Body of pancreas (tissue), 4 donors: ENCODE results near the gene PLA2G4E. TPM values are rescaled to one million over a fixed set of nuclear protein-coding genes. Genes with fewer than 3 reads are reported as not detected.

Source experiments
- ATAC-seq: fragments of 150-250 bp; one replicate; pipeline ENCODE4 v1.9.1; 2016
- DNase-seq, 4 donors: peaks; one replicate each; pipeline ENCODE4 v3.0.0-alpha.2; 2019
- H3K27ac ChIP-seq, 4 donors: fragments of 200-600 bp; sonication (generic); 1 replicate in 3 of 4; 2 replicates in 1 of 4; pipeline versions ENCODE4 v1.5.1 to v1.6.1; 2016 to 2019; ENCODE audit warnings: mild to moderate bottlenecking in 1 of 4, mixed read lengths in 1 of 4, moderate library complexity in 1 of 4
- H3K27me3 ChIP-seq, 2 donors: fragments of 200-600 bp; sonication (generic); one replicate each; pipeline ENCODE4 v1.6.0; 2016; ENCODE audit warnings: mild to moderate bottlenecking in 1 of 2
- H3K36me3 ChIP-seq, 2 donors: fragments of 200-600 bp; sonication (generic); replicated peaks in 1 of 2; 2 replicates each; pipeline ENCODE4 v1.5.1; 2016; ENCODE audit warnings: low read depth in 2 of 2; ENCODE audit not compliant: insufficient read depth in 1 of 2
- H3K4me1 ChIP-seq: fragments of 200-600 bp; sonication (generic); one replicate; pipeline ENCODE4 v1.6.0; 2016
- H3K4me3 ChIP-seq, 2 donors: fragments of 200-600 bp; sonication (generic); 1 replicate in 1 of 2; 2 replicates in 1 of 2; pipeline ENCODE4 v1.5.1; 2016 to 2019
- H3K9me3 ChIP-seq, 3 donors: fragments of 200-600 bp; sonication (generic); 1 replicate in 2 of 3; 2 replicates in 1 of 3; pipeline ENCODE4 v1.5.1; 2016
- POLR2A ChIP-seq, 3 donors: fragments of 450-650 bp; IDR thresholded peaks; one replicate each; pipeline ENCODE4 v1.6.1; 2016; ENCODE audit warnings: antibody characterized with exemption in 3 of 3, mild to moderate bottlenecking in 2 of 3
- WGBS, 2 donors: methylation state at CpG; one replicate each; pipeline ENCODE4 v1.1.5; 2017; 5-methylcytosine and 5-hydroxymethylcytosine counted together
- intact Hi-C: fragments of 100-400 bp; cut with DNase I; formaldehyde crosslinking; loops from one replicate; pipeline ENCODE4 v1.15.1; 2023
- total RNA-seq, 2 donors: library from RNA; depleted of rRNA; stranded (reverse); fragments of >200 nt; gene quantifications; one replicate each; pipeline ENCODE4 v1.1.0, GENCODE V29; 2016
- TF ChIP-seq, protein P1 (sequence below), 7 experiments: fragments of 450-650 bp in 4 of 7; fragments of 200-600 bp in 3 of 7; sonication (generic) in 3 of 7; IDR thresholded peaks; one replicate each; pipeline ENCODE4 v1.5.1; 2016 to 2019; ENCODE audit warnings: antibody characterized with exemption in 7 of 7

The PLA2G4E gene
- total RNA-seq, 2 donors from 2014 or later: not detected

DNA sequence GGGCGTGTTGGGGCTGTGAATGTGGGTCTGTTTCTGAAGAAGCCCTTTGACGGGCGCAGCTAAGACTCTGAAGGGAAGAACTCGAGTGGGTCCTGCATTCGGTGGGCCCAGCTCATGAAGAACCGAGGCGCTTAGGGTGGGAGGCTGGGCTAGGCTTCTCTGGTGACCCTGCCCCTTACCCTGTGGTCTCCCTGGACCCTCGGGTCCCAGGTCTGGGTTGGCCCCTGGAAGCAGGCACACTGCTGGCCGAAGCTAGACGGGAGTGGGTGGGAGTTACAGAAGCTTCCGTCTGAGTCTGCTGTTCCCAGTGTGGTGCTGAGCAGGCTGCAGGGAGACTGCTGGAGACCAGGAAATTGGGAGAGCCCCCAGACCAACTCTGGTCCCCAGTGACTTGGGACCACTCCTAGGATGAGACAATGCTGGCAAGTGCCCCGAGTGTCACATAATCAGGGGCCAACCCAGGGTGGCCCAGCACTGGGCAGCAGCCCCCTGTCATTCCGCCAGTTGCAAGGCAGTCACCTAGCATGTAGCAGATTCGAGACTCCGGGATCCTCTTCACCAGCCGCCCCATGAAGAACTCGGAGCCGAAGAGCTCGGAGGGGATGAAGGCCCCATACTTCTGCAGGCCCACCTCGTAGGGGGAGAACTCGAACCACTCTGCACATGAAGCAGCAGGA is 31.8 kb downstream of the PLA2G4E start:
- Histone ChIP-seq H3K36me3 (no peaks in the 10 kb centered on the region), H3K9me3 (no peaks in the 10 kb centered on the region), H3K4me1 (no peaks in the 10 kb centered on the region), H3K4me3 (no peak overlapping the region), H3K27ac (no peak overlapping the region), H3K27me3 (no peaks in the 10 kb centered on the region)
- no peak for DNase-seq
- no peak for ATAC-seq
- 62 to 69% methylated on average over 7 to 21 of the region's 21 CpGs for WGBS, 2 donors
- no peak for TF ChIP-seq POLR2A (IDR thresholded peaks at IDR 0.05)
- TF ChIP-seq, protein P1, sequence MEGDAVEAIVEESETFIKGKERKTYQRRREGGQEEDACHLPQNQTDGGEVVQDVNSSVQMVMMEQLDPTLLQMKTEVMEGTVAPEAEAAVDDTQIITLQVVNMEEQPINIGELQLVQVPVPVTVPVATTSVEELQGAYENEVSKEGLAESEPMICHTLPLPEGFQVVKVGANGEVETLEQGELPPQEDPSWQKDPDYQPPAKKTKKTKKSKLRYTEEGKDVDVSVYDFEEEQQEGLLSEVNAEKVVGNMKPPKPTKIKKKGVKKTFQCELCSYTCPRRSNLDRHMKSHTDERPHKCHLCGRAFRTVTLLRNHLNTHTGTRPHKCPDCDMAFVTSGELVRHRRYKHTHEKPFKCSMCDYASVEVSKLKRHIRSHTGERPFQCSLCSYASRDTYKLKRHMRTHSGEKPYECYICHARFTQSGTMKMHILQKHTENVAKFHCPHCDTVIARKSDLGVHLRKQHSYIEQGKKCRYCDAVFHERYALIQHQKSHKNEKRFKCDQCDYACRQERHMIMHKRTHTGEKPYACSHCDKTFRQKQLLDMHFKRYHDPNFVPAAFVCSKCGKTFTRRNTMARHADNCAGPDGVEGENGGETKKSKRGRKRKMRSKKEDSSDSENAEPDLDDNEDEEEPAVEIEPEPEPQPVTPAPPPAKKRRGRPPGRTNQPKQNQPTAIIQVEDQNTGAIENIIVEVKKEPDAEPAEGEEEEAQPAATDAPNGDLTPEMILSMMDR (IDR thresholded peaks at IDR 0.05): no peak
- intact Hi-C loops: no loop called here

DNA sequence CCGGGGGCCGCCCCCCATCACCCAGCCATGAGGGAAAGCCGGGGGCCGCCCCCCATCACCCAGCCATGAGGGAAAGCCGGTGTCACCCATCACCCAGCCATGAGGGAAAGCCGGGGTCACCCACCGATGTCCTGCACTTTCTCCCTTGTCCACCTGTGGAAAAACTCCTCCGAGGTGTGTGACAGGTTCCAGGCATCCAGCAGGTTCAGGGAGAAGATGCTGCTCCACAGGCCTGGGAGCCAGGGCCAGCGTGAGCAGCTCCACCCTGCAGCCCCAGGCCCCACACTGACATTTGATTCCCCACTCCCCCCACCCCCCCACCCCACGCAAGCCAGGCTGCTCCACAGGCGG is 32.9 kb downstream of the PLA2G4E start:
- intact Hi-C loops: no loop called here
- TF ChIP-seq, protein P1 (IDR thresholded peaks at IDR 0.05): no peak
- no peak for TF ChIP-seq POLR2A (IDR thresholded peaks at IDR 0.05)
- Histone ChIP-seq H3K36me3 (no peaks in the 10 kb centered on the region), H3K9me3 (no peaks in the 10 kb centered on the region), H3K27ac (no peak overlapping the region), H3K27me3 (no peaks in the 10 kb centered on the region), H3K4me1 (no peaks in the 10 kb centered on the region), H3K4me3 (no peak overlapping the region)
- WGBS, 2 donors: 72 to 78% methylated on average over 3 to 9 of the region's 11 CpGs
- no peak for DNase-seq
- ATAC-seq: no peak

DNA sequence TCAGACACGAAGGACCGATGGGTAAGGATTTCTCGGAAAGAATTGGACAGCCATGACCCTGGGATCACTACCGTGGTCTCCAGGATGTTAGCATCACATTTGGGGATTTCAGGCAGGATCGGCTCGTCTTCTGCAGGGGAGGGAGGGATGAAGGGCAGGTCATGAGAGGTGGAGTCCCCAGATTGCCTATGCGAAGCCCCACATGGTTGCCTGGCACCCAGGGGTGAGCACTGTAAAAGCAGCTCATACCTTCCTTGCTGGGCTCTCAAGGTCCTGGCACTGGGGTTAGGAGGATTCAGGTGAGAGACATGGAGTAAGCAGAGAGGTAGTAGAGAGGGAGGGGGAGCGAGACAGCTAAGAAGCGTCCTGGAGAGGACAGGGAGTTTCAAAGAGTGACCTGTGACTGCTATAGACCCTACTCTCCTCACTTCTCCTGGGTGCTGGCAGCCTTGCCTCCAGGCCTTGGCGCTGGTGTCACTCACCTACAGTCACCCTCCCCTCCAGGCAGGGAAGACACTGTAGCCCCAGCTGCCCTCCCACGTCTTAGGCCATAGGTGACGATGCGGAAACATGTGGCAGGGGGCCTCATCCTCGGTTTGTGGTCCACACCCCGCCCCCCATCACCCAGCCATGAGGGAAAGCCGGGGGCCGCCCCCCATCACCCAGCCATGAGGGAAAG is 33.5 kb downstream of the PLA2G4E start:
- Histone ChIP-seq H3K9me3 (no peaks in the 10 kb centered on the region), H3K27ac (no peak overlapping the region), H3K36me3 (no peaks in the 10 kb centered on the region), H3K4me3 (no peak overlapping the region), H3K27me3 (no peaks in the 10 kb centered on the region), H3K4me1 (no peaks in the 10 kb centered on the region)
- intact Hi-C loops: no loop called here
- no peak for DNase-seq
- no peak for ATAC-seq
- 83% methylated on average over 13 to 15 of the region's 17 CpGs for WGBS, 2 donors
- TF ChIP-seq, protein P1 (IDR thresholded peaks at IDR 0.05): no peak
- TF ChIP-seq POLR2A (IDR thresholded peaks at IDR 0.05): no peak

DNA sequence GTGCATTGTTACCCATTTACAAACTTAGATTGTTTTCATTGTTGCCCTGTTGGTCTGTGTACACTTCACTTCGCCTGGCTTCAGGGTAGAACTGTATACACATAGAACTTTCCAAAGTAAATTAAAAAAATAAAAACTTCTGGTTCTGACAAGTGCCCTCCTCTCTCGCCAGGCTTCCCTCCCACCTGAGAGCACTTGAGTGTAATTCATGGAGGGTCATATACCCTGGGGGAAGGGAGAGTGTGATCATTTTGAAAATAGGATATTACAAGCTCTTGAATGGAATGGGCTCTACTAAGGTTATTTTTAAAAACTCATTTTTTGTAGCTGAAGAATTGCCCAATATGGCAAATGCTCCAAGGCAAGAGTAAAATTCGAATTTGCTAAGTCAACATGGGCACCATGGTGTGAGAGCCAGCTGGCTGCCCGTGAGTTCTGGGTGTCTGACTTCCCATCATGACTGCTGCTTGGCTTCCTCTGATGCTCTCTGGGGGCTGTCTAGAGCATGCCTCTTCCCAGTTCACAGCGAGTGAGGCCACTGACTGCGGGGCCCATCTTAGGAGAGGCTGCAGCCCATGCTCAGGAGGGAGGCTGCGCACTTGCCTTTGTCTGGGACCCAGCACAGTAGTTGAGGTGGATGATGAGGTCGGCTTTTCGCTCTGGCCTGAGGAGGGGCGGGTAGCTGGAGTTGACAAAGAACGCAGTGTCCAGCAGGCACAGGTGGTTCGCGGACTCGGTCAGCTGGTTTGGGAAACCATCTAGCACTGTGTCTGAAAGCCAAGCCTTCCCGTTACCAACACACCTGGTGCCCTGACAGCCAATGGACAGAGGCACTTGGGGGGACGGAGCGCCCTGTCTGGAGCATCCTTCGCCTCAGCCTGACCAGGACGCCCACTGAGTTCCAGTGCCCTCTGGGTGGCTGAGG is 35.3 kb downstream of the PLA2G4E start:
- H3K4me1 ChIP-seq: peaks cover 3% of the 10 kb centered on the region
- intact Hi-C loops: no loop called here
- TF ChIP-seq, protein P1 (IDR thresholded peaks at IDR 0.05): no peak
- no peak for TF ChIP-seq POLR2A (IDR thresholded peaks at IDR 0.05)
- ATAC-seq (no peak), DNase-seq (no peak)
- H3K36me3 ChIP-seq: no peaks in the 10 kb centered on the region
- H3K27me3 ChIP-seq: no peaks in the 10 kb centered on the region
- 76 to 82% methylated on average over 9 to 19 of the region's 19 CpGs for WGBS, 2 donors
- no peak overlapping the region for H3K4me3 ChIP-seq
- H3K27ac ChIP-seq: no peak overlapping the region
- no peaks in the 10 kb centered on the region for H3K9me3 ChIP-seq
